ENCODE data around the gene TBCK. TPM values are rescaled to one million over a fixed set of nuclear protein-coding genes. Genes with fewer than 3 reads are reported as not detected.
A peak's percentile ranks its signal among the peaks of the same experiment; 100 is the strongest.

The TBCK gene
- total and polyA plus RNA-seq, 9 of the 15 experiments (the other 6 are each of a cell fraction or from before 2014, with no cell fraction given) = 5.3 to 26.6 (median 16.2) TPM

DNA sequence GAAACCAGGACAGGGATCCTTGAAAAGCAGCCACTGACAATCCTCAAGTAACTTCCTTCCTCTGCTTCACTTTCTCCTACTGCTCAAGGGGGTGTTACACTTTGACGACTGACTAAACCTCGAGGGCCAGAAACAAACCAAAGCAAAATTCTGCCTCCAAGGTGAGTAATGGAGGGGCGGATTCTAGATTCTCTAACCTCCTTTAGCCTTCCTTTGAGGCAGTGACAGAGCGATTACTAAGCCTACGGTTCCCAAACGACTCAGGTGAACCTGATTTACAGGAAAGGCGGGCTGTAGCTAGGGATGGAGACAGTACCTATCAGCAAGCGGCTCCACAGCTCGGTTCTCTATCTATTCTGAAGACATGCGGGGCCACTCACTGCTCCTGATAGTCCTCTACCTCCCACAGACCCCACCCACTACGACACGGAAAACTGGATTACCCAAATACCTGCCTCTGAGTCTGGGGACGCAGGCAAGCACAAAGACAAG, 487 bp downstream of the TBCK start:
- intact Hi-C loops (cut with micrococcal nuclease) = loop anchor here (5.0 kb wide), 1 partner anchor 1407 kb away; the partner anchor contains the start of gene PAPSS1
- peak; percentile 66 for ATAC-seq
- FAIRE-seq = no peak
- Histone ChIP-seq H2AFZ (ENCODE audit: low read depth, low read length) (peak overlapping the region; percentile 99), H3K27me3 (ENCODE audit: control insufficient read depth in 2 of 2, insufficient read depth in 2 of 2, low read length in 2 of 2) (no peaks in the 10 kb centered on the region), H3K9ac (ENCODE audit: insufficient read depth in 1 of 2, low read depth in 2 of 2, low read length in 2 of 2) (peak overlapping the region; percentile 98), H3K9me1 (ENCODE audit: control insufficient read depth, insufficient read depth, low read length) (no peaks in the 10 kb centered on the region), H3K9me3 (replicated peaks; ENCODE audit: control insufficient read depth, insufficient read depth, low read depth, low read length) (no peaks in the 10 kb centered on the region), H3K27ac (ENCODE audit: extremely low read depth, low read depth, low read length) (peak overlapping the region; percentile 99), H3K36me3 (ENCODE audit: control insufficient read depth, insufficient read depth, low read length) (peaks cover 6% of the 10 kb centered on the region; the same call in 2 of the 3 replicates), H3K4me3 (peak overlapping the region; percentile 96), H3K4me2 (ENCODE audit: insufficient read depth, low read length) (peak overlapping the region; percentile 98), H3K4me1 (replicated peaks in 1 of 2; ENCODE audit: control insufficient read depth in 2 of 2, insufficient read depth in 2 of 2, low read length in 2 of 2) (peaks cover 8 to 15% of the 10 kb centered on the region in 2 experiments; a peak in 4 of 5 replicates), H3K79me2 (ENCODE audit: control insufficient read depth, insufficient read depth, low read length) (peaks cover 98% of the 10 kb centered on the region), H4K20me1 (replicated peaks; ENCODE audit: control insufficient read depth, insufficient read depth, low read length) (no peaks in the 10 kb centered on the region)
- BruUV-seq (replicated peaks) = TSS peak; percentile 83
- 0% methylated on average over 10 of the region's 13 CpGs for WGBS (ENCODE audit: insufficient coverage, low coverage, missing lambda C conversion rate)
- DNase-seq (ENCODE audit: extremely low read depth in 1 of 4, low spot score in 3 of 4) = peak in 3 of 4 experiments; percentile 23 to 31 (median 25)
- ChIA-PET POLR2A (interaction anchor here (0.6 to 1.7 kb wide), 7 partner anchors 9 to 636 kb away, joined by 3 to 8 read pairs (median 4); no protein-coding TSS in a partner anchor), CTCF (ENCODE audit: low intra/inter-chr PET ratio) (no interaction called here)
- in situ Hi-C loops (cut with MboI) = loop anchor here (25.0 kb wide), 1 partner anchor 1397 kb away; the partner anchor contains the start of gene PAPSS1
- TF ChIP-seq, protein P1, sequence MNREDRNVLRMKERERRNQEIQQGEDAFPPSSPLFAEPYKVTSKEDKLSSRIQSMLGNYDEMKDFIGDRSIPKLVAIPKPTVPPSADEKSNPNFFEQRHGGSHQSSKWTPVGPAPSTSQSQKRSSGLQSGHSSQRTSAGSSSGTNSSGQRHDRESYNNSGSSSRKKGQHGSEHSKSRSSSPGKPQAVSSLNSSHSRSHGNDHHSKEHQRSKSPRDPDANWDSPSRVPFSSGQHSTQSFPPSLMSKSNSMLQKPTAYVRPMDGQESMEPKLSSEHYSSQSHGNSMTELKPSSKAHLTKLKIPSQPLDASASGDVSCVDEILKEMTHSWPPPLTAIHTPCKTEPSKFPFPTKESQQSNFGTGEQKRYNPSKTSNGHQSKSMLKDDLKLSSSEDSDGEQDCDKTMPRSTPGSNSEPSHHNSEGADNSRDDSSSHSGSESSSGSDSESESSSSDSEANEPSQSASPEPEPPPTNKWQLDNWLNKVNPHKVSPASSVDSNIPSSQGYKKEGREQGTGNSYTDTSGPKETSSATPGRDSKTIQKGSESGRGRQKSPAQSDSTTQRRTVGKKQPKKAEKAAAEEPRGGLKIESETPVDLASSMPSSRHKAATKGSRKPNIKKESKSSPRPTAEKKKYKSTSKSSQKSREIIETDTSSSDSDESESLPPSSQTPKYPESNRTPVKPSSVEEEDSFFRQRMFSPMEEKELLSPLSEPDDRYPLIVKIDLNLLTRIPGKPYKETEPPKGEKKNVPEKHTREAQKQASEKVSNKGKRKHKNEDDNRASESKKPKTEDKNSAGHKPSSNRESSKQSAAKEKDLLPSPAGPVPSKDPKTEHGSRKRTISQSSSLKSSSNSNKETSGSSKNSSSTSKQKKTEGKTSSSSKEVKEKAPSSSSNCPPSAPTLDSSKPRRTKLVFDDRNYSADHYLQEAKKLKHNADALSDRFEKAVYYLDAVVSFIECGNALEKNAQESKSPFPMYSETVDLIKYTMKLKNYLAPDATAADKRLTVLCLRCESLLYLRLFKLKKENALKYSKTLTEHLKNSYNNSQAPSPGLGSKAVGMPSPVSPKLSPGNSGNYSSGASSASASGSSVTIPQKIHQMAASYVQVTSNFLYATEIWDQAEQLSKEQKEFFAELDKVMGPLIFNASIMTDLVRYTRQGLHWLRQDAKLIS (CRISPR knock-in tag; IDR thresholded peaks at IDR 0.05) = 0 out of 2 replicates have a peak, but pooled peaks have one; percentile 70
- TF ChIP-seq, protein P2, sequence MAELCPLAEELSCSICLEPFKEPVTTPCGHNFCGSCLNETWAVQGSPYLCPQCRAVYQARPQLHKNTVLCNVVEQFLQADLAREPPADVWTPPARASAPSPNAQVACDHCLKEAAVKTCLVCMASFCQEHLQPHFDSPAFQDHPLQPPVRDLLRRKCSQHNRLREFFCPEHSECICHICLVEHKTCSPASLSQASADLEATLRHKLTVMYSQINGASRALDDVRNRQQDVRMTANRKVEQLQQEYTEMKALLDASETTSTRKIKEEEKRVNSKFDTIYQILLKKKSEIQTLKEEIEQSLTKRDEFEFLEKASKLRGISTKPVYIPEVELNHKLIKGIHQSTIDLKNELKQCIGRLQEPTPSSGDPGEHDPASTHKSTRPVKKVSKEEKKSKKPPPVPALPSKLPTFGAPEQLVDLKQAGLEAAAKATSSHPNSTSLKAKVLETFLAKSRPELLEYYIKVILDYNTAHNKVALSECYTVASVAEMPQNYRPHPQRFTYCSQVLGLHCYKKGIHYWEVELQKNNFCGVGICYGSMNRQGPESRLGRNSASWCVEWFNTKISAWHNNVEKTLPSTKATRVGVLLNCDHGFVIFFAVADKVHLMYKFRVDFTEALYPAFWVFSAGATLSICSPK (IDR thresholded peaks at IDR 0.05; ENCODE audit: borderline replicate concordance) = 0 out of 2 replicates have a peak, but pooled peaks have one; percentile 12
- TF ChIP-seq PHF21A (IDR thresholded peaks at IDR 0.05; ENCODE audit: borderline replicate concordance, low read depth) (no peak), STAG1 (CRISPR knock-in tag; IDR thresholded peaks at IDR 0.05; ENCODE audit: borderline replicate concordance) (no peak), SMAD4 (CRISPR knock-in tag; conservative IDR thresholded peaks at IDR 0.05) (no peak), TBP (optimal IDR thresholded peaks at IDR 0.05; ENCODE audit: low read depth, low read length) (peak; percentile 23), ZNF274 (IDR thresholded peaks at IDR 0.05; ENCODE audit: borderline replicate concordance, low read depth, low read length) (no peak)
- TF ChIP-seq, protein P3, sequence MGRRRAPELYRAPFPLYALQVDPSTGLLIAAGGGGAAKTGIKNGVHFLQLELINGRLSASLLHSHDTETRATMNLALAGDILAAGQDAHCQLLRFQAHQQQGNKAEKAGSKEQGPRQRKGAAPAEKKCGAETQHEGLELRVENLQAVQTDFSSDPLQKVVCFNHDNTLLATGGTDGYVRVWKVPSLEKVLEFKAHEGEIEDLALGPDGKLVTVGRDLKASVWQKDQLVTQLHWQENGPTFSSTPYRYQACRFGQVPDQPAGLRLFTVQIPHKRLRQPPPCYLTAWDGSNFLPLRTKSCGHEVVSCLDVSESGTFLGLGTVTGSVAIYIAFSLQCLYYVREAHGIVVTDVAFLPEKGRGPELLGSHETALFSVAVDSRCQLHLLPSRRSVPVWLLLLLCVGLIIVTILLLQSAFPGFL (CRISPR knock-in tag; IDR thresholded peaks at IDR 0.05) = no peak
- TF ChIP-seq, protein P4, sequence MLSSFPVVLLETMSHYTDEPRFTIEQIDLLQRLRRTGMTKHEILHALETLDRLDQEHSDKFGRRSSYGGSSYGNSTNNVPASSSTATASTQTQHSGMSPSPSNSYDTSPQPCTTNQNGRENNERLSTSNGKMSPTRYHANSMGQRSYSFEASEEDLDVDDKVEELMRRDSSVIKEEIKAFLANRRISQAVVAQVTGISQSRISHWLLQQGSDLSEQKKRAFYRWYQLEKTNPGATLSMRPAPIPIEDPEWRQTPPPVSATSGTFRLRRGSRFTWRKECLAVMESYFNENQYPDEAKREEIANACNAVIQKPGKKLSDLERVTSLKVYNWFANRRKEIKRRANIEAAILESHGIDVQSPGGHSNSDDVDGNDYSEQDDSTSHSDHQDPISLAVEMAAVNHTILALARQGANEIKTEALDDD (IDR thresholded peaks at IDR 0.05) = peak; percentile 38; the same call in 1 of the 2 replicates
- TF ChIP-seq, protein P5, sequence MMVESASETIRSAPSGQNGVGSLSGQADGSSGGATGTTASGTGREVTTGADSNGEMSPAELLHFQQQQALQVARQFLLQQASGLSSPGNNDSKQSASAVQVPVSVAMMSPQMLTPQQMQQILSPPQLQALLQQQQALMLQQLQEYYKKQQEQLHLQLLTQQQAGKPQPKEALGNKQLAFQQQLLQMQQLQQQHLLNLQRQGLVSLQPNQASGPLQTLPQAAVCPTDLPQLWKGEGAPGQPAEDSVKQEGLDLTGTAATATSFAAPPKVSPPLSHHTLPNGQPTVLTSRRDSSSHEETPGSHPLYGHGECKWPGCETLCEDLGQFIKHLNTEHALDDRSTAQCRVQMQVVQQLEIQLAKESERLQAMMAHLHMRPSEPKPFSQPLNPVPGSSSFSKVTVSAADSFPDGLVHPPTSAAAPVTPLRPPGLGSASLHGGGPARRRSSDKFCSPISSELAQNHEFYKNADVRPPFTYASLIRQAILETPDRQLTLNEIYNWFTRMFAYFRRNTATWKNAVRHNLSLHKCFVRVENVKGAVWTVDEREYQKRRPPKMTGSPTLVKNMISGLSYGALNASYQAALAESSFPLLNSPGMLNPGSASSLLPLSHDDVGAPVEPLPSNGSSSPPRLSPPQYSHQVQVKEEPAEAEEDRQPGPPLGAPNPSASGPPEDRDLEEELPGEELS (CRISPR knock-in tag; IDR thresholded peaks at IDR 0.05; ENCODE audit: borderline replicate concordance) = peak; percentile 64; the same call in 1 of the 2 replicates

All from K562 (cell line).